Fibroblast of lung (primary cell): ENCODE measurements around the gene ARHGAP44. TPM values are rescaled to one million over a fixed set of nuclear protein-coding genes. Genes with fewer than 3 reads are reported as not detected.
A peak's percentile ranks its signal among the peaks of the same experiment; 100 is the strongest.

Experiments
- DNase-seq, 2 donors: peaks; one replicate each; pipeline versions ENCODE4 v3.0.0 to v3.0.0-alpha.2; 2010; ENCODE audit warnings: low read depth in 2 of 2
- H2AFZ ChIP-seq: 2 replicates; pipeline ENCODE4 v1.5.1; 2012; ENCODE audit warnings: low read length, control low read depth, inconsistent platforms
- H3K27ac ChIP-seq: 2 replicates; pipeline ENCODE4 v1.5.1; 2011; ENCODE audit warnings: low read length, control low read depth; ENCODE audit not compliant: insufficient read depth
- H3K27me3 ChIP-seq: 2 replicates; pipeline ENCODE4 v1.5.1; 2011; ENCODE audit warnings: mild to moderate bottlenecking, low read length; ENCODE audit not compliant: control insufficient read depth, insufficient read depth
- H3K36me3 ChIP-seq: 2 replicates; pipeline ENCODE4 v1.5.1; 2011; ENCODE audit warnings: low read length; ENCODE audit not compliant: control insufficient read depth, insufficient read depth
- H3K4me1 ChIP-seq: 2 replicates; pipeline ENCODE4 v1.5.1; 2011; ENCODE audit warnings: low read length; ENCODE audit not compliant: control insufficient read depth, insufficient read depth; ENCODE audit errors: extremely low read depth
- H3K4me2 ChIP-seq: 2 replicates; pipeline ENCODE4 v1.5.1; 2011; ENCODE audit warnings: low read length, control low read depth; ENCODE audit not compliant: insufficient read depth; ENCODE audit errors: extremely low read depth
- H3K4me3 ChIP-seq, 4 experiments: fragments of 200-600 bp in 1 of 4; sonication (generic) in 1 of 4; replicated peaks in 1 of 4; 2 replicates each; pipeline ENCODE4 v1.5.1; 2011 to 2016; ENCODE audit warnings: low read length in 4 of 4, low read depth in 3 of 4, mild to moderate bottlenecking in 3 of 4, control low read depth in 2 of 4, inconsistent platforms in 1 of 4, mixed read lengths in 1 of 4; ENCODE audit not compliant: insufficient read depth in 1 of 4; ENCODE audit errors: control extremely low read depth in 1 of 4
- H3K79me2 ChIP-seq: 2 replicates; pipeline ENCODE4 v1.5.1; 2012; ENCODE audit warnings: mild to moderate bottlenecking, low read length, inconsistent platforms; ENCODE audit not compliant: control insufficient read depth, insufficient read depth
- H3K9ac ChIP-seq: 2 replicates; pipeline ENCODE4 v1.5.1; 2011; ENCODE audit warnings: mild to moderate bottlenecking, low read length, control low read depth; ENCODE audit not compliant: insufficient read depth
- H3K9me3 ChIP-seq: 2 replicates; pipeline ENCODE4 v1.5.1; 2012; ENCODE audit warnings: low read depth, low read length; ENCODE audit not compliant: control insufficient read depth, insufficient read depth
- H4K20me1 ChIP-seq: 2 replicates; pipeline ENCODE4 v1.5.1; 2011; ENCODE audit warnings: low read length; ENCODE audit not compliant: control insufficient read depth, insufficient read depth; ENCODE audit errors: extremely low read depth
- EZH2 ChIP-seq: IDR thresholded peaks from 2 replicates; pipeline ENCODE4 v1.5.1; 2012; ENCODE audit warnings: low read length, control low read depth, mild to moderate bottlenecking; ENCODE audit errors: missing control alignments
- polyA plus RNA-seq, 2 donors: library from polyadenylated mRNA; depleted of rRNA in 1 of 2; stranded (reverse) in 1 of 2; unstranded in 1 of 2; fragments of >200 nt; gene quantifications; 2 replicates each; pipeline ENCODE4 v1.2.1, GENCODE V29; 2011 to 2012; ENCODE audit warnings: missing spikeins in 1 of 2
- total RNA-seq: library from RNA; depleted of rRNA; stranded (reverse); fragments of >200 nt; gene quantifications from 2 replicates; pipeline ENCODE4 v1.2.1, GENCODE V29; 2014
- TF ChIP-seq, protein P1 (sequence below), 2 donors: IDR thresholded peaks in 1 of 2; conservative IDR thresholded peaks in 1 of 2; 1 replicate in 1 of 2; 2 replicates in 1 of 2; pipeline ENCODE4 v1.5.1; 2011 to 2012; ENCODE audit warnings: low read length in 2 of 2, control low read depth in 1 of 2, inconsistent platforms in 1 of 2, low read depth in 1 of 2, mild to moderate bottlenecking in 1 of 2

The ARHGAP44 gene
- total and polyA plus RNA-seq, 2 donors (not counting 1 experiment from before 2014, with no cell fraction given) = 0.48 to 1.7 TPM

DNA sequence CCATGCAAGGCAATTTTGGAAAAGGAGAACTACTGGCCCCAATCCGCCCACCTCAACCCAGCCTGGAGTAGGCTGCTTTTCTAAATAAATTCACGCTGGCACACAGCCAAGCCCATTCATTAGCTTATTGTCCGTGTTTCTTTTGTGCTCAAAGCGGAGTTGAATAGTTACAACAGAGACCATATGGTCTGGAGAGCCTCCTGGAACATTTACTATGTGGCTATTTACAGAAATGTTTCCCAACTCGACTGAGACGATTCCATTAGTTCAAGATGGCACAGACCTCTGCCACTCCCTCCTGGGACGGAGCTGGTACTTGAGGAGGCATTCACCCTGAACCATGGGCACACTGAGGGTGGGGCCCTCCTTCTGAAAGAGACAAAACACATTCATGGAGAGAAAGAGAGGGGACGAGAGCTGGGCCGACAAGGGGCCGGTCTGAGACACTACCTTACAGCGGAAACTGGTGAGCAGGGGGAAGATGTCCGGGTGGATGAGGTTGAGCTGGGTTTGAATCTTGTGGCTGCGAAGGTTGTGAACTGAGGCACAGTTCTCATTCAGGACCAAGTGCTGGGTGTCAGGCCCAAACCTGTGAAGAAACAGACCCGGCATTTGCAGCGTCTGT, 212.8 kb downstream of the ARHGAP44 start:
- H3K27ac ChIP-seq = no peak overlapping the region
- no peak overlapping the region for H3K4me2 ChIP-seq
- H3K4me1 ChIP-seq = no peaks in the 10 kb centered on the region
- H3K27me3 ChIP-seq = no peaks in the 10 kb centered on the region
- no peak overlapping the region for H3K4me3 ChIP-seq
- H3K9ac ChIP-seq = no peak overlapping the region
- H3K9me3 ChIP-seq = no peaks in the 10 kb centered on the region
- peak; percentile 25 to 44 for DNase-seq
- H3K79me2 ChIP-seq = no peaks in the 10 kb centered on the region
- TF ChIP-seq, protein P1, sequence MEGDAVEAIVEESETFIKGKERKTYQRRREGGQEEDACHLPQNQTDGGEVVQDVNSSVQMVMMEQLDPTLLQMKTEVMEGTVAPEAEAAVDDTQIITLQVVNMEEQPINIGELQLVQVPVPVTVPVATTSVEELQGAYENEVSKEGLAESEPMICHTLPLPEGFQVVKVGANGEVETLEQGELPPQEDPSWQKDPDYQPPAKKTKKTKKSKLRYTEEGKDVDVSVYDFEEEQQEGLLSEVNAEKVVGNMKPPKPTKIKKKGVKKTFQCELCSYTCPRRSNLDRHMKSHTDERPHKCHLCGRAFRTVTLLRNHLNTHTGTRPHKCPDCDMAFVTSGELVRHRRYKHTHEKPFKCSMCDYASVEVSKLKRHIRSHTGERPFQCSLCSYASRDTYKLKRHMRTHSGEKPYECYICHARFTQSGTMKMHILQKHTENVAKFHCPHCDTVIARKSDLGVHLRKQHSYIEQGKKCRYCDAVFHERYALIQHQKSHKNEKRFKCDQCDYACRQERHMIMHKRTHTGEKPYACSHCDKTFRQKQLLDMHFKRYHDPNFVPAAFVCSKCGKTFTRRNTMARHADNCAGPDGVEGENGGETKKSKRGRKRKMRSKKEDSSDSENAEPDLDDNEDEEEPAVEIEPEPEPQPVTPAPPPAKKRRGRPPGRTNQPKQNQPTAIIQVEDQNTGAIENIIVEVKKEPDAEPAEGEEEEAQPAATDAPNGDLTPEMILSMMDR (conservative IDR thresholded peaks at IDR 0.05 in 1 of 2, IDR thresholded peaks at IDR 0.05 in 1 of 2; ENCODE audit: low read depth in 1 of 2, low read length in 2 of 2) = no peak
- TF ChIP-seq EZH2 = no peak
- no peak overlapping the region for H2AFZ ChIP-seq
- H4K20me1 ChIP-seq = no peaks in the 10 kb centered on the region
- H3K36me3 ChIP-seq = peaks cover 26% of the 10 kb centered on the region

DNA sequence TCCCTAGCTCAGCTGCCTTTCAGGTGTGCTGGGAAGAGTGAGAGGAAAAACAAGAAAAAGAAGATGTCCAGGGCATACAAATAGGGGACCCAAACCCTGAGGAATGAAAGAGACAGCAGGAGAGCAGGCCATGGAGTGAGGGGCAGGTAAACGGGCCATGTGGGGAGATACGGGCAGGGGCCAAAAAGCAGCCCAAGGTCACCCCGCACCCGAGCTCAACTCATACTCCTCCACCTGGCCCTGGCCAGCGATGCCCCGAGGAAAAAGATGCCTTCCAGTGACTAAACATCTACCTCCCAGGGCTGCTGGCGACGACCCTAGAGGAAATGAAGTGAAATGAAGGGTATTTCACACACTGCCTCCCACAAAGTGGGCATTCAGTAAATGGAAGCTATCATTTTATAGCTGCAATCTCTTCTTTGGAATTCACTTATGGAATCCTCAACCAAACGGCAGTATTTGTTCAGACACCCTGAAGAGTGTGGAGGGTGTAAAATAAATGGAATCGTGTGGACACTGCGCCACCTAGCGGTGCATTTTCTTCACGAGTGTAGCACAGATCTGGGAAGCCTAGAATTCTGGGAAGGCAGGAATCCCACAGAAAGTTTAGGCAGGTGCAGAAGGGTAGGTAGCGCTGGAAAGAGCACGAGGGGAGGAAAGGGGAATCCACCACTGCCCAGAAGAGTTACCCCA, 213.6 kb downstream of the ARHGAP44 start:
- no peak overlapping the region for H3K4me3 ChIP-seq
- no peaks in the 10 kb centered on the region for H3K27me3 ChIP-seq
- no peak overlapping the region for H3K4me2 ChIP-seq
- no peaks in the 10 kb centered on the region for H3K79me2 ChIP-seq
- H3K9me3 ChIP-seq = no peaks in the 10 kb centered on the region
- H2AFZ ChIP-seq = no peak overlapping the region
- H3K9ac ChIP-seq = no peak overlapping the region
- H4K20me1 ChIP-seq = no peaks in the 10 kb centered on the region
- H3K36me3 ChIP-seq = peaks cover 26% of the 10 kb centered on the region
- TF ChIP-seq EZH2 = no peak
- TF ChIP-seq, protein P1 (conservative IDR thresholded peaks at IDR 0.05 in 1 of 2, IDR thresholded peaks at IDR 0.05 in 1 of 2; ENCODE audit: low read depth in 1 of 2, low read length in 2 of 2) = peak; percentile 76 to 80
- H3K27ac ChIP-seq = no peak overlapping the region
- H3K4me1 ChIP-seq = no peaks in the 10 kb centered on the region
- DNase-seq = peak; percentile 54 to 79

DNA sequence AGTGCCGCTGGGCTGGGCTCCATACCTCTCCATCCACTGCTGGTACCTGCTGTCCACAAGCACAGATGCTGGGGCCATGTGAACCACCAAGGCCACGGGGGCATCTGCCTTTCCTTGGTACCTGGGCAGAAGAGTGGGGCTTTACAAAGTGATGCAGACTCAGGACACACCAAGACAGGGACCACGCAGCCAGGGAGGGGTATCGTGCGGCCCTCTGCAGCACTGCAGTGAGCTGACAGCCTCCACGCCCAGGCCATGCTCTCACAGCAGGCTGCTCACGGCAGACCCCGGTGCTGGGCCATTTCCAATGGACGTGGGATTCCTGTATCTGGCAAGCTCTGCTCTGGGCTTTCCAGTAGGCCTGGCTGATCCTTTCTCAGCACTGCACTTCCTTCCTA, 214.2 kb downstream of the ARHGAP44 start:
- no peaks in the 10 kb centered on the region for H4K20me1 ChIP-seq
- H3K4me2 ChIP-seq = no peak overlapping the region
- no peaks in the 10 kb centered on the region for H3K4me1 ChIP-seq
- no peak overlapping the region for H3K9ac ChIP-seq
- H3K27me3 ChIP-seq = no peaks in the 10 kb centered on the region
- H3K36me3 ChIP-seq = peaks cover 28% of the 10 kb centered on the region
- TF ChIP-seq, protein P1 (conservative IDR thresholded peaks at IDR 0.05 in 1 of 2, IDR thresholded peaks at IDR 0.05 in 1 of 2; ENCODE audit: low read depth in 1 of 2, low read length in 2 of 2) = no peak
- H3K9me3 ChIP-seq = no peaks in the 10 kb centered on the region
- H3K4me3 ChIP-seq = no peak overlapping the region
- no peak for DNase-seq
- H2AFZ ChIP-seq = no peak overlapping the region
- no peak overlapping the region for H3K27ac ChIP-seq
- H3K79me2 ChIP-seq = no peaks in the 10 kb centered on the region
